Activated CD4-positive, CD25-positive, alpha-beta regulatory T cell treated with anti-CD3 and anti-CD28 coated beads, Interleukin-2, amount 50 U/mL, for 24 hours (primary cell): ENCODE results near the gene RAG2.

ENCODE experiments used
- ATAC-seq, 2 donors: fragments of 150-1000 bp; cut with Tn5 transposase; one replicate each; pipeline ENCODE4 v1.10.0; 2021; ENCODE audit warnings: mild to moderate bottlenecking in 1 of 2, moderate library complexity in 1 of 2

RAG2 gene

DNA sequence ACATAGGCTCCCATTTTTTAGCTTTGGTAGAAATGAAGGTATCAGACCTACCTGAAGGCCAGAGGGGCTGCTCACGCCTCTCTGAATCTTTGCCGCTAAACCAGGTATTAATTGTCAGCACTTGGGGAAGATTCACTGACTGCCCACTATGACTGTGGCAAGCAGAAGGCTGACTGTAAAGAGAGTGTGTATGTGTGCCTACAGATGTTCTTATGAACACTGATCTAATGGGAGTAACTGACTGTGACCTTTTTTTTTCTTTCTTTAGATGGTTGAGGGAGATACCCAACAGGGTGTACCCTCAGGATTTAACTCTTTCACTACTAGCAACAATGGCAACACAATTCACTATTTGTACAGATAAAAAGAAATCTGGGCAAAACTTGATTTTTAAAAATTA lies at the start of gene RAG2:
Gene RAG2 (minus strand): TSS at position 186 of the 400 bp plus-strand sequence. CDS start 4,068 bp downstream, outside the sequence.
- ATAC-seq: no peak

DNA sequence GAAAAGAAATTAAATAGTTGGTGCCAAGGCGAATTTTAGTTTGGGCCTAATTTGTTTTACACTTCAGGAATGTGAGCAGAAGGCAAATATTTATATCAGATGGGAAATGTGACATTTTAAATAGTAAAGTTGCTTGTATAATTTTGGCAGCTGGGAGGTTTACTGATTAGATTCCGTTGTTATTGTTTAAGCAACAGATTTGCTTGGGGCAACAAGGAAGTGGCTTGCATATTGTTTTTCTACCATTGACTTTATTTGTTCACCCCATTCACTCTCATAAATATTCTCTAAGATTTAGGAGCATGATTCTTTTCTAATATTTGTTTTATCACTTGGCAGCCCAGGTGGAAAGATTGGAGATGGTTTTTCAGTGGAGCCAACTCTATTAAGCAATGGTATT lies 40.5 kb upstream of the RAG2 start:
- no peak for ATAC-seq

DNA sequence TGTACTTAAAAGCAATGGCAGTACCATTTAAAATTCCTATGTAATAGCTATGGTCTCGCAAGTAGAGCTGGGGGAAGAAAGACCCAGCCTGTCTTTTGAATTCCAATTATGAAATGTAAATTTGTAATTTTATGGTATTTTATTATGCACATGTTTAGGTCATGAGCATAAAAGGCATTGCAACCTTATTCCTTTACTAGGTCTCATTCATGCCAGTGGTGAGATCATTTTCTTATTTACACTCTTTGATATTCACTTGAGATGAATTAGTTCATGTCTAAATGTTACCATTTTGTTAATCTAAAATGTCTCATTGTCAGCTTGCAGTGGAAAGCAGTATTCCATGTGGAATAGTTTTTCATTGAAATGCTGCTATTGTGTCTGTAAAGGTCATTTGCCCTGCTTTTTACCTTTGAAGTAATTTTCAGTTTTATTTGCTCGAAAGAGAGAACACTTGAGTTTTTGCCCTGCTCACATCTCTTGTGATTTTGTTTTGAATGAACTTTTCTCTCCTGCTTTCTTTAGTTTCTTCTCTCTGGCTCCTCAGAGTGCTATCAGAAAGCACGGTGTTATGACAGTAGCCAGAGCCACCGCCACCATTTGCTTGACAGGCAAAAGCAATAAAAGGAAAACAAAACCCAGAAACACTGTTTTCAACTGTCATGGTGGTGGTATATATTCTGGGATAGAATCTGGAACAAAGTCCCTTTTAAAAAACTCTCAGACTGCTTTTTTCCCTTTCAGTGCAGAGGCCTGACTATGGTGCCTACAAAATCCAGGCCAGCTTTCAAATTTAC lies 37.2 kb upstream of the RAG2 start:
- ATAC-seq: no peak

DNA sequence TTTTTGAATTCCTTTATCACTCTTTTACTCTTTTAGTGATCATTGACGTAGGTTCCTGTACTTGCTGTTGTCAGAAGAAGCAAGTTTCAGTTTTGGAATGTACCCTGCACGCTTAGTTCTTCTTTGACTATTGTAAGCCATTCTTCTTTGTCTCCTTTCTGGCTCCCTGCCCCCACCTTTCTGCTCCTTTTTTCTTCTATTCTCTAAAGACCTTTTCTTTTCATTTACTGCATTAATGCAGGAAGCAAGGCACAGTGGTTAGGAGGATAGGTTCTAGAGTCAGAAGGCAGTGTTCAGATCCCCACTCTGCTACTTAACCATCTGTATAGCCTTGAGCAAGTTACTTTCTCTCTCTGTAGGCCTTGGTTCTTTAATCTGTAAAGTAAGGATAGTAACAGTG lies 33.7 kb upstream of the RAG2 start:
- no peak for ATAC-seq

DNA sequence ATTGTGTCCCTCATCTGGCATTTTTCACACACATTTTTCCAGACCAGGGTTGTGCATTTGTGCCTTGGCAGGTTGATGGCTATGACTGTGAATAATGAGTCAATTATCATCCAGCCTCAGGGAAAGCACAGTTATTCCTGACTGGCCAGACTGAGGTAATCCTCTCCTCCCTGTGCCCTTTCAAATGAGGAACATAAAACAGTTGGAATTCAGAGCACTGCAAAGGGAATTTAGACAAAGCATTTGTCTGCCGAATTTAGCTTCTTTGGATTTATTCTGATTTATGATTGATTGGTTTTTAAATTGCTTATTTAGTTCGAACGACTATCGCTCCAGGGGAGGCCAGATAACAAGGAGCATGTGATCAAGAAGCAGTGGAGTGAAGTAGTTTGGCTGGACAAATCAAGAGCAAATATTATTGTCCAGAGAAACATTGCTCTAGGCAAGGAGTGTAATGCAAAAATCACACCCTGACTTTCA lies 30.8 kb upstream of the RAG2 start:
- ATAC-seq: no peak

DNA sequence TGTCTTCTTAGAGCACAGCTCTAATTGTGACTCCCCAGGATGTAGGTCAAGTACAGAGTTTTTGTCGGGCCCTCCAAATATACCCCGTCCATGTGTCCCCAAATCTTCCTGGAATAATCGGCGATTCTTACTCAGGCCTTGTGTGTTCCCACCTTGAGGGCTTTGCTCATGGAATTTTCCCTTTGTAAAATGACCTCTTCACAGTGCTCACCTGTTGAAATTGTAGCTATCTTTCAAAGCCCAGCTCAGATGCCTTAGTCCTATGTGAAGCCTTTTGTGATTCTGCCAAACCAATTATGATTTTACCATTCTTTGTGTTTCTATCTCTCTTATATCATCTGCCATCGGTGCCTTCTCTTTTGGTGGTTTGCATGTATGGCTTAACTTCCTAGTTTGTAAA lies 30.1 kb upstream of the RAG2 start:
- ATAC-seq: no peak

DNA sequence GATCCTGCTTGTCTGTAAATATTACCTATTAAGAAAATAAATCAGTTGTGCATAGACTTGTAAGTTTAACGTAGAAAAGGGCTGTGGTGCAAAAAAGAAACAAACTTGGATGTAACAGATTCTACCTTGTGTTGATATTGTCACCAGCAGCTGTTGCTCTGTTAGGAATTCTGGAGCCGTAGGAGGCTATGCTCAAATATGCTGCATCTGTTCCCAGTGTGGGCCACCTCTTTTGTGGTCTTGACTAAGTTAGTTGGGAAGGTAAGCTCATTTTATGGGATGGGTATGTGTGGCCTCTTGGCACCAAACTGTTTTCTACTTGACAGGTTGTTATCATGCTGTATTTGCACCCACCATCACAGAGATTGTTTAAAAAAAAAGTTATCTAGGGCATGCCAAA lies 29.4 kb upstream of the RAG2 start:
- ATAC-seq: no peak

DNA sequence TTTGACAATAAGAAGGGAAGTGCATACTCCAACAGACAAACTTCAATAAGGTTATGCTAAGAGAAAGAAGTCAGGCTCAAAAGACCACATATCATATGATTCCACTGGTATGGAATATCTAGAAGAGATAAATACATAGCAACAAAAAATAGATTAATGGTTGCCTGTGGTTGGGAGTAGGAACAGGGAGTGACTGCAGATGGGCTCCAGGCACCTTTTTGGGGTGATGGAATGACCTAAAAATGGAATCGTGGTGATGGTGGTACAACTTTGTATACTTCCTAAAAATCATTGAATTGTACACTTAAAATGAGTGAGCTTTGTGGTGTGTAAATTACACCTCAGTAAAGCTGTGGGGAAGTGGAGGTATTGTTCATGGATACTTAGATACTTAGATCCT lies 29.0 kb upstream of the RAG2 start:
- no peak for ATAC-seq

DNA sequence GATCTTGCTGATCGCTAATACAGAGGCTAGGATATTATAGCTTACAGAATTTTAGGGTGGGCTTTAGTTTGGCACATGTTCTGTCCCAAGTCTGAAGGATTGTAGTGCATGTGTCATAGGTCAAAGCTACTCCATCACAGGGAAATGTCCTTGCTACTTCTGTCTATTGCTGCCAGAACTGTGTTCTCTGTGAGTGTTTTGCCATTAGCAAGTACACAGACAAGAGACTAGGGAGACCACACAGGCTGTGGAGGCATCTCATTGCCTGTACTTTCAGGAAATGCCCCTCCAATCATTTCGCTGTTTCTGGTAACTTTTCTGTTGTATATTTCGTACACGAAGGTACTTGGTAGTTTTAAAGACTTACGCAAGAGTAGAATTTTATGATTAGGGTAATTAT lies 25.5 kb upstream of the RAG2 start:
- no peak for ATAC-seq

DNA sequence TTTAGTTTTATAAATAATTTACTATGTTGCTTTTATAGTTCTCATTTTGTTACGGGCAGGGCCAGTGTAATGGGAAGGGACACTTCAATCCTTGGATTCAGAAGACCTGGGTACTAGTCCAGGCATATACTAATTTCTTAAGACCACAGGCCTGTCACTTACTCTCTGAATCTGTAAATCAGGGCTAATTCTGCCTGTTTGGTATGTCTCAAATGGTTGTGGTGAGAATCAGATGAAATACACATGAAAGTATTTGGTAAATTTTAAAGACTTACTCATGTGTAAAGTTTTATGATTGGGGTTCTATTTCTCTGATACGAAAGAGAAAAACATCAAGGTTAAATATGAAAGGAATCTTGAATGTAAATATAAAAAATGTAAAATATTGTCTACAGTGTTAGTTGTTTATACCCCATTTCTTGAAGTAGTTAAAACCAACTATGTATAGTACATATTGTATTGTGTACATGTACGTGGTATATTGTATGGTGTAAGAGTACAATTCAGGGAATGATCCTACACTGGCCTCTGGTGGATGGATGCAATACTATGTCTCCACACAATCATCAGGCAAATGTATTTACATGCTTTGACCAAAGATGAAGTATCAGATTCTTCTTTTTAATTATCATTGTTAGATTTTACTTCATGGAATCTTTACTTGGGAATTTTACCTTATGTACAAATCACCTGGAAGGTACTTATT lies 24.5 kb upstream of the RAG2 start:
- ATAC-seq: no peak

DNA sequence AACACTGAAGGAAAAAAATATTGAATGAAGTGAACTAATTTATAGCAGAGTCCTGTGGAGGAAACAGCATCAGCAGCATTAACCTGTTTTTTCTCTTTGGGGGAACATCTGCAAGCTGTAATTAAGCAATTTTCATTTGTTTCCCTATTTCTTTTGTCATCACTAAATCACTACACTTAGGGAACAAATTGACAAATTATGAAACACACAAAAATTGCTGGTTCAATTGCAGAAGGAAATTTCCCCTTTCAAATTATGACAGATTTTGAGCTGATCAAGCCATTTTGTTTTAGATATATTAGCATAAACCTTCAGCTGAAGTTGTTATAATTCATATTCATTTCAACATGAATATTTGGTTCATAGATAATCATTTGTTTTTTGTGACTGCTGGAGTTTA lies 22.2 kb upstream of the RAG2 start:
- ATAC-seq: no peak

DNA sequence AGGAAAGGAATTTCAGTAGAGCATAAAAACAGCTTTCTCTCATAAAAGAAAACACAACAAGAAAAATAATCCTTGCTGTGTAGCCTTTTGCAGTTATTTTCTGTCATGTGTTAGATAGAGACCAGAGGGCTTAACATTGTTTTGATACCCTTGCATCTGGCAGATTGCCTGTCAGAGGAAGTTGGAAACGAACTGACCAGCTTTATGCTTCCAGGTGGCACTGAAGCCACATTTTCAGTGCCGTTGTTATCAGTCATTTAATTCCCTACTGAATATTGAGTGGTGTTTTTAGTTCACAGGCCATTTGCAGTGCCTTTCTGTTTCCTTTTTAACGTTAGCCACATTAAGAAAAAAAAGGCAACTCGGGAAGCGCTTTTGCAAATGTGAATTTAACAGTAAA lies 21.5 kb upstream of the RAG2 start:
- ATAC-seq: no peak

DNA sequence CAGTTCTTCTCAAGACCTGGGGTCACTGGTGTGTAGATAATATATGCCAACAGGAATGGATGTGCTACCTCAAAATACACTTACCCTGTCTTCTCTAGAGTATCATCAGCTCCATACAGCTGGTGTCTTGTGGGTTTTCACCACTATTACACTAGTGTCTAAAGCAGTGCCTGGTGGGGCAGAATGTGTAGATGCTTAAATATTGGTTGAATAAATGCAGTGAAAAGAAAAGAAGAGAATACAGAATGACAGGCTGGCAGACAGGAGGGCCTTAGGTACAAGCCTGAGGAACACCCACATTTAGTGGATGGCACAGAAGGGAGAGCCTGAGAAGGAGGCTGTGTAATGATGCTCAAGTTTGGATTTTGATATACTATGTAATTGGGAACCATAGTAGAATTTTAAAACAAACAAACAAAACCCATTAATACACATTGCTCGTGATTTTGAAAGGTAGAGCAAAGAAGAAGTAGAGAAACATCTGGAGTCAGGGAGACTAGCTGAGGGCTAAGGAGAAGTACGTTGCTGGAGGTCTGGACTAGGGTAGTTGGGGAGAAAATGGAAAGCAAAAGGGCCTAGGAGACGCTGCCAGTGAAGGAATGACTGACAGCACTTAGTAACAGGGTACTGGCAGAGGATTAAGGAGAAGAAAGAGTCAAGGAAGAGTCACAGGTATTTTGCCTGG lies 20.5 kb upstream of the RAG2 start:
- ATAC-seq: no peak

DNA sequence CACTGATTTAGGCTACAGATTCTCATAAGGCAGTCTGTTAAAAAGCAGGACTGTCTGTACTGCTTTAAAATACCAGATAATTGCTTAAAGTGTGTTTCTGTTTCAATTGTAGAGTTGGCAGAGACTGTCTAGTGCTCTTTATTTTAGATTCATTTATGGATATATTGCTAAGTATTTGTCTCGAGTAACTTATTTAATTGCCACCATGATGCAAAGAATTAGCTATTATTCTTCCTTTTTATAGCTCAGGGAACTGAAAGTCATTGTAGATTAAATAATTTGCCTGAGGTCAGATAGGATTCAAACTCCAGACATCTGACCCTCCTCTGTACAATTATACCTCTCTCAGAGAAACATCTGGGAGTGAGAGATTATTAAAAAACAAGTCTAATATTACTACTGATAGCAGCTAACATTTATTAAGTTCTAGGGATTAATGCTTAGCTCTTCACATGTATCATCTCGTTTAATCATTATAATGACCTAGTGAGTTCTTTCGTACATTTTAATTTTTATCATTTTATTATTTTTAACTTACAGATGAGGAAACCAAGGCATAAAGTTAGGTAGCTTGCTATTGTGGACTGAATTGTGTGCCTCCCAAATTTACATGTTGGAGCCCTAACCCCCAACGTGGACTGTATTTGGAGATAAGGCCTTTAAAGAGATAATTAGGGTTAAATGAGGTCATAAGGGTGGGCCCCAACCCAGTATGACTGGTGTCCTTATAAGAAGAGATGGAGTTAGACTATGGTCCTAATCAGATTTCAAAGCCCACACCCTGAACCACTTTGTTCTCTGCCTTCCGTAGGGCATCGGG lies 19.7 kb upstream of the RAG2 start:
- ATAC-seq: no peak

DNA sequence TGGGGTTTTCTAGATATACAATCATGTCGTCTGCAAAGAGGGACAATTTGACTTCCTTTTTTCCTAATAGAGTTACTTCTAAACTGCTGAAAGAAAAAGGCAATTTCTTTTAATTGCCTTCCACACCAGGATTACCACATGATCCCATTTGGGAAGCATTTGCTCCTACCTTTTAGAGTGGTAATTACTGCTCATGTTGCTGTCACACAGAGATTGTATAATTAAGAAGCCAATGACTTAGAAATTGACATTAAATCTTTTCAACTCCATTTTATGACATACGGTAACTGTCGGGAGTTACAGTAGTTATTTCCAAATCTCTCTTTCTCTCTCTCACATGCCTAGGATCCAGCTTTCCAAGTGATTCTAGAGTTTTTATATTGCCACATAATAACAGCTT lies 17.8 kb upstream of the RAG2 start:
- ATAC-seq: no peak

DNA sequence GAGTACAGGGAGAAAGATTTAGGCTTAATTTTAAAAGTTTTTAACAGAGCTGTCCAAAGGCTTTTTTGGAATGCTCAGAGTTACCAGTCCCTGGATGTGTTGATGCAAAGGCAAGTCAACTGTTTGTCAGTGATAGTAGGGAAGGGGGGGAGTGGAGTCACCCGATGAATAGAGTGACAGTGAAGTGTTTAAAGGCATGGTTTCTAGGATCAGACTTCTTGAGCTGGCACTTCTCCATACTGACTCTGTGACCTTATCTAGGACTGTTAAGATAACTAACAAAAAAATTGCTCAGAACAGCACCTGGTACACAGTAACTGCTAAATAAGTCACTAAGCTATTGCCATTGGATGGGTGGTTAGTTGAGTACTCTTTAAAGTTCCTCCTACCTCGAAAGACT lies 11.3 kb upstream of the RAG2 start:
- ATAC-seq: no peak

DNA sequence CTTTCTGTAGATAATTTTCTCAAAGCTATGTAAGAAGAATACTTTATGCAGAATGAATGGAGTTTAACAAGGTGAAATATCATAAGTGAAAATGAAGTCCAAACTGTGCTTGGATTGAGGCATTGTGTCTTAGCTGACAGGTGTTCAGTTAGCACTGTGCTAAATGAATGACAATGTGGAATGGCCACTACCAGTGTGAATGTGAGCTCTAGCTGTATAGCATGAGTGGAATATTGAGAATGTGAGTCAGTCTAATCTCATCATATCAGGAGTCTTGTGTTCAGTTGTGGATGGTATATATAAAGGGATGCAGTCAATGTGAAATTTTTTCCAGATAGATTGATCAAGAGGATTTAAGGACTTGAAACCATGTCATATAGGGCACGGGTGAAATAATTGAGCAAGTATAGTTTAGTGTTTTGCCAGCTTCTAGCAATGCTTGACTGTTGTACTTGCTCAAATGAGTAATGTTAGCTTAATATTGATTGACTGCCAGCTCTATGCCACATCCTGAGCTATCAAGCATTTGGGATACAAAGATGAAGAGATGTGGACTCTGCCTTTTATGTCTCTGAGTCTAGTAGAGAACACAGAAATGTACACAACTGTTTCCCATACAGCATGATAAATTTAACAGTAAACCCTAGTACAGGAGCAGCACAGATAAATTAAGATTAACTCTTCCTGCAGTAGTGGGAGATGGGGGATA lies 10.6 kb upstream of the RAG2 start:
- ATAC-seq: no peak

DNA sequence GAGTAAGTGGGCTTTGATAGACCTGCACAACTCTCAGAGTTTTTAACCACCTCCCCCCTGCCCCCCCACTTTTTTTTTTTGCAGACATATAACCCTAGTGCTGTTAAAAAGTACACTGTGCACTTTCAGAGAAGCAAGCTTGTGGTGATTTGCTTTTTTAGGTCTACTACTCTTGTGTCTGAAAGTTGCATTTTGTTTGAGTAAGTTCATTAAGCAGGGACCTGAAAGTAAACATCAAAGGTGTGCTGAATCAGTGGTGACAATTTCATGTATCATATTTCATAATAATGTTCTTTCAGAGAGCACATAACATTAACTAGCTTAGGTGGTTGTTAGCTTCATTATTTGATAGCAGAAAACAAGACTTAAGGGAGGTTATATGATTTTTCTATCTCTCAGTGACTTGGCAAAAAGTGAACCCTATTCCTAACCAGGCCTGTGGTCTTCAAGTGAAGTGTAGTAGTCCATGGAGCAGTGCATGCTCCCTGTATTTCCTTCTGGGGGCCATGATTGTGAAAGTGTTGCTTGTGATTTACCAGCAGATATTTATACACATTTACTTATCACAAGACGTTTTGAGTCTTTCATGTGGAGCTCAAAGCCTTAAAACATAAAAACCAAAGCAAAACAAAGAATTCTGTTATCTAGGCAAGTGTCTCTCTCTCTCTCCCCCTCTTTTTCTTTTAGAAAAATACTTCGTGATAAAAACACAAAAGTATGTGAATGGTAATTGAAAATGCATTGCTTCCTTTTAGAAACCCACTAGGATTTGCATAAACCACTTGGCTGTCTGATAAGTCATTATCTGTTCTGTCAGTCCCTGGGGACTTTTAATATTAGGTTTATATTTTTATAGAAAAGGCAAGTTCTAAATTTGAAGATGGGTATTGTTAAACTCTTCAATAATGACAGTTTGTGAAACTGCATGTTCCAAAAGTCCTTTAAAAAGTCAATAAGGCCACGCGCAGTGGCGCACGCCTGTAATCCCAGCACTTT lies 7.5 kb upstream of the RAG2 start:
- ATAC-seq: no peak

DNA sequence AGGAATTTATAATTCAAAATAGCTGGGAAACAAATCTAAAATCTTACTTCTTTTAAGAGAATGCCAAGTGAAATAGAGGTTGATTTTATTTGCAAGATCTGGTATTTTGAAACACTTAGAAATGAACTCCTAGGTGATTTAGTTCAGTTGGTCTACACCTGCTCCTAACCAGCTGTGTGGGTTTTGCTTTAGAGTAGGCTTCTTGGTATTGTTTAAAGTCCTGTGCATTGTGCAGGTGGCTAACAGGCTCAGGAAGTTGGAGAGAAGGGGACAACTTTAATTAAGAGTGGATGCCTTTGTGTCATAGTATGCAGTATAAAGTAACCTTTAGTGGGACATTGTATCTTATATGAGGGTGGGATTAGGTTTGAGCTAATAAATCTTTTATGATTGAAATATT lies 4.1 kb upstream of the RAG2 start:
- ATAC-seq: no peak

DNA sequence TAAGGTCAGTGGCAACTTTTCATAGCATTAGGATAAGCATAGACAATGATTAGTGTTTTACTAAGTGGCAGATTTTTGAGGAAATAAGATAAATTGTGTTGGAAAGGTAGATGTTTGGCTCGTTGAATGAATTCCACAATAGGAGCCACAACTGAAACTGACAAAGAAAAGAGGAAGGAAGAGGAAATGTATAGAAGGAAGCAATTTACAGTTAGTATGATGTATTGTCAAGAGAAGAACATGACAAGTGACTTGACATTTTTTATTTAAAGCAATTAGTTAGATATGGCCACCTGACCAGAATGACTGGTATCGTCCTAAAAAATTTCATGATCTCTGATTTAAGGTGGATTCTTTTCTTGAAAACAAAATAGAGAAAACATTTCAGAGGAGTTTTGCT lies 3.1 kb upstream of the RAG2 start:
- no peak for ATAC-seq

DNA sequence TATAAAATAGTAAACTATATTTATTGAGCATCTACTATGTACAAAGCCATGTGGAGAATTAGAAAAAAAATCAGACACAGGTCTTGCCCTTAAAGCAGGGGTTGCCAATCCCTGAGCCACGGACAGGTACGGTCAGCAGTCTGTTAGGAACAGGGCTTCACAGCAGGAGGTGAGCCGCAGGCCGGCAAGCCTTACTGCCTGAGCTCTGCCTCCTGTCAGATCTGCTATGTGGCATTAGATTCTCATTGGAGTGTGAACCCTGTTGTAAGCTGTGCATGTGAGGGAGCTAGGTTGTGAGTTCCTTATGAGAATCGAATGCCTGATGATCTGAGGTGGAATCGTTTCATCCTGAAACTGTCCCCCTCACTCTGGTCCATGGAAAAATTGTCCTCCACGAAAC lies 2.1 kb upstream of the RAG2 start:
- no peak for ATAC-seq
